NCI-H2081 treated with DMSO at 0.1 percent for 48 hours (cell line): ENCODE data around the gene VENTX.
"Not testable (repeated sequence)": the region's sequence is repeated elsewhere in the genome, so short reads cannot be mapped to it uniquely, and the experiment has no call there.

Experiments
- DNase-seq: peaks from one replicate; lab custom pipeline; 2025; lab: John Stamatoyannopoulos, UW

VENTX gene

DNA sequence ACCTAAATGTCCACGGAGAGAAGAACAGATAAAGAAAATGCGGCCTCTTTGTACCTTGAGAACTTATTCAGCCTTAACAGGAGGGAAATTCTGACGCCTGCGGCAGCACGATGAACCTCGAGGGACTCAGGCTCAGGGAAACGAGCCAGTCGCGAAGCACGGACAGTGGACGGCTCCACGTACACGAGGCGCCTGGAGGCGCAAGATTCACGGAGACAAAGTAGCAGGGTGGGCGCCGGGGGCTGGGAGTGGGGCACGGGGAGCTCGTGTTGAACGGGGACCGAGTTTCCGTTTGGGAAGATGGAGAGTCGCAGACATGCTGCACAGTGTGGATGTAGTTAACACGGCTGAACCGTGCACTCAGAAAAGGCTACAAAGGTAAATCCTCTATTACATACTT is 20.9 kb upstream of the VENTX start:
- no peak for DNase-seq

GRCh38 chr10:133217800-133218589 is 19.7 kb upstream of the VENTX start:
- DNase-seq, result no peak

DNA sequence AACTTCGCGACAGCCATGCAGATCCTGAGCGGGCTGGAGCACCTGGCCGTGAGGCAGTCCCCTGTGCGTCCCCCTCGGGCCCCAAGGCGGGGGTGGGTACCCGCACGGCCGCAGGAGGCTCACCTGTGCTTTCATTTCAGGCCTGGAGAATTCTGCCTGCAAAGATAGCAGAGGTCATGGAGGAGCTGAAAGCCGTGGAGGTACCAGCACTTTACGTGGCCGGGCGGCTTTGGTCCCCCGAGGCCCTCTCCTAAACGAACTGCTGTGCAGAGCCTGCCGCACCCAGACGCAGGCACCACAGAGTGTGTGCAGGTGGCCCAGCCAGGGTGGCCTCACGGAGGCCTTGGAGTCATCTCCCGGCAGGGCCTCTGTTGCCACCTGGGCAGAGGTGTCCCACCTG is 18.8 kb upstream of the VENTX start:
- no peak for DNase-seq

DNA sequence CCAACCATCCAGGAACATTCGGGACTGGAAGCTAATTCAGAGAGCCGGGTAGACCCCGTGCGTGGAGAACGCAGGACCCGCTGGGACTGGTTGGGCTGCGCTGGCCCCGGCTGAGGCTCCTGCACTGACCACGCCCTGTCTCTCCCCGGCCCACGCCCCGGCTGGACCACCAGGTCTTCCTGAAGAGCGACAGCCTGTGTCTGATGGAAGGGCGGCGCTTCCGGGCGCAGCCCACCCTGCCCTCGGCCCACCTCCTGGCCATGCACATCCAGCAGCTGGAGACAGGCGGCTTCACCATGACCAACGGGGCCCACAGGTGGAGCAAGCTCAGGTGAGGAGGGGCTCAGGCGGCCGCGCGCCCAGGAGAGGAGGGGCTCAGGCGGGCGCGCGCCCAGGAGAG is 17.9 kb upstream of the VENTX start:
- no peak for DNase-seq

DNA sequence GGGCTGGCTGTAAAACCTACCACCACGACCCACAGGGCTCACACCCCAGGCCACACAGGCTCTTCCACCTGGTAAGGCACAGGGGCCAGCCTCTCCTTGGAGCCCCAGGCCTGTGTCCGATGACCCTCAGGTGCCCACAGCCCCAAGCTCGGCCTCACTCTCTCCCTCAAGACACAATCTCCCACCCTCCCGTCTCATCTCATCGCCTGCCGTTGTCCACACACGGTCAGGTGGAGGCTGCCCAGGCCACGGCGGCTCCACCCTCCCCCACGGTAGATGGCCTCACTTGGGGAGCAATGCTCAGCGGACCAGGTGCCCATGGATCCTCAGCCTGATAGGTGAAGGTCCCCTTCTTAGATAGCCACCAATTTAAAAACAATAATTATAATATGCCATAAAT is 16.3 kb upstream of the VENTX start:
- no peak for DNase-seq

DNA sequence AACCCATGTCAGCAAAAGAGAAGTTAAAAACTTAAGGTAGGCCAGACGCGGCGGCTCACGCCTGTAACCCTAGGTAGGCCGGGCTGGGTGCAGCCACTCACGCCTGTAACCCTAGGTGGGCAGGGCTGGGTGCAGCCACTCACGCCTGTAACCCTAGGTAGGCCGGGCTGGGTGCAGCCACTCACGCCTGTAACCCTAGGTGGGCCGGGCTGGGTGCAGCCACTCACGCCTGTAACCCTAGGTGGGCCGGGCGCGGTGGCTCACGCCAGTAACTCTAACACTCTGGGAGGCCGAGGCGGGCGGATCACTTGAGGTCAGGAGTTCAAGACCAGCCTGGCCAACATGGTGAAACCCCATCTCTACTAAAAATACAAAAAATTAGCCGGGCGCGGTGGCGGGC is 15.9 kb upstream of the VENTX start:
- not testable (repeated sequence) for DNase-seq

DNA sequence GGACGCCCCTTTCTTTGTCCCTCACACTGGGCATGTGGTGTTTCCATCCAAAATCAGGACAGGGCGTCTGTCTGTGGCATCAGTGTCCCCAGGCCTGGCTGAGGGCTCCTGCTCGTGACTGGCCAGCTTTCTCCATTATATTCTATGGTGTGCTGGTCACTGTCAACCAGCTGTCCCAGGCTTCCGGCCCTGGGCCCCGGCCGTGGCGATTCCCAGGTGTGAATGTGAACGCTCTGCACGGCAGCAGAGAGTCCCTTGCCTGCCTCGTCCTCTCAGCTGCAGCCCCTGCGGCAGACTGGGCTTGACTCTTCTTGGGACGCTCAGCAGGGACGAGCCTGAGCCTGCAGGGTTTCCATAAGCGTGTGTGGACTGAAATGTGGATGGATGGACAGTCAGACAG is 13.6 kb upstream of the VENTX start:
- no peak for DNase-seq

- no peak for DNase-seq
These were observed 12.8 kb upstream of the VENTX start for GRCh38 chr10:133224756-133225372.

- DNase-seq, result no peak
These were observed 11.9 kb upstream of the VENTX start for GRCh38 chr10:133225707-133226191.

GRCh38 chr10:133226251-133226808 is 11.3 kb upstream of the VENTX start:
- DNase-seq, result no peak

- DNase-seq, result no peak
These were observed 10.4 kb upstream of the VENTX start for GRCh38 chr10:133227256-133227655.

- DNase-seq, result no peak
These were observed 8.2 kb upstream of the VENTX start for GRCh38 chr10:133229265-133230043.

DNA sequence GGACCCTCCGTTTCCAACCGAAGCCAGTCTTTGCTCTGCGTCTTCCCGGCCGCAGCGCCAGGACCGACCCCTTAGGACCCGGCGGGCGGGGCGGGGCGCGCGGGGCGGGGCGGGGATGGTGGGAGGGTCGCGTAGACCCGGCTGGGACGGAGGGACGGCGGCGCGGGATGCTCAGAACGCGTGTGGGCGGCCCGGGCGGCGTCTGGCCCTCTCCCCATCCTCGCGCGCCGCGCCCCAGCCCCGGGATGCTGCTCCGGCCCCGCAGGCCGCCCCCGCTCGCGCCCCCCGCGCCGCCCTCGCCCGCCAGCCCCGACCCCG is 7.7 kb upstream of the VENTX start, which contains the start of gene UTF1:
Gene UTF1 (plus strand): TSS at position 174 of the 318 bp plus-strand sequence. CDS start 72 bp downstream, at position 246.
- DNase-seq, result no peak

- no peak for DNase-seq
These were observed 7.1 kb upstream of the VENTX start for GRCh38 chr10:133230387-133231195.

- no peak for DNase-seq
These were observed 6.3 kb upstream of the VENTX start for GRCh38 chr10:133231244-133231945.

GRCh38 chr10:133231946-133232574 is 5.6 kb upstream of the VENTX start:
- no peak for DNase-seq

DNA sequence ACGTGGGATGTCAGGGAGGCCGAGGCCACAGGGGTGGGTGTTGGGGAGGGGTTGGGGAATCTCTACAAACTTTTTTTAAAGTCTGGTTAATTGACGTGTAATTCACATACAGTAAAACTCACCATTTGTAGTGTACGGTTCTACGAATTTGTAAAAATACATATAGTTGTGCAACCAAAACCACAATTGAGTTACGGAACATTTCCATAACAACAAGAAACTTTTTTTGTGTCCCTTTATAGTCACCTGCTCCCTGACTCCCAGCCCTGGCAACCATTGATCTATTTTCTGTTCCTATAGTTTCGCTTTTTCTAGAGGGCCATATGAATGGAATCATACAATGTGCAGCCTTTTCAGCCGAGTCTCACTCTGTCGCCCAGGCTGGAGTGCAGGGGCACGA is 2.9 kb upstream of the VENTX start:
- not testable (repeated sequence) for DNase-seq

DNA sequence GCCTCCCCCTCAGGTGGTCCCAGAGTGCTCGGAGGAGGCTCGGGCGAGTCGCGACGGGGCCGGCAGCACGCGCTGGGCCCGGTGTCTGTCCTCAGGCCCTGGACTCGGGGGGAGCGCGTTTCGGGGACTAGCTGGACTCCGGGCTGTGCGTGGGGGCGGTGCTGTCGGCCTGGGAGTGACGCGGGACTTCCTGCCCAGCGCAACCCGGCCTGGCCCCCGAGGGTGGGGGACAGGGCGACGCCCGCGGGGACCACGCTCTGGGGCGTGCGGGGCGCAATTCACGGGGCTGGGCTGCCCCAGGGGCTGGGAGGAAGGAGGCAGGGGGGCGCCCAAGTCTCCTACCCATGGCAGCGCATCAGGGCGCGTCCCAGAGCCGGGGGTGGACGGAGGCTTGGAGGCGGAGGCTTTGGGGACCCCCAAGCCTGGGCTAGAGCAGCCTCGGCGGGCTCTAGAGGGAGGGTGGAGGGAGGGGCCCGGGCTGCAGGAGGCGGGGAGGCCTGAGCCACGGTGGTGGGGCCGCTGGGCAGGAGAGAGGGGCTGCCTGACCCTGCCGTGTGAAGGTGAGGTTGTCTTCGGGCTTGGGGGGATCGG is 2.3 kb upstream of the VENTX start:
- DNase-seq, result no peak

DNA sequence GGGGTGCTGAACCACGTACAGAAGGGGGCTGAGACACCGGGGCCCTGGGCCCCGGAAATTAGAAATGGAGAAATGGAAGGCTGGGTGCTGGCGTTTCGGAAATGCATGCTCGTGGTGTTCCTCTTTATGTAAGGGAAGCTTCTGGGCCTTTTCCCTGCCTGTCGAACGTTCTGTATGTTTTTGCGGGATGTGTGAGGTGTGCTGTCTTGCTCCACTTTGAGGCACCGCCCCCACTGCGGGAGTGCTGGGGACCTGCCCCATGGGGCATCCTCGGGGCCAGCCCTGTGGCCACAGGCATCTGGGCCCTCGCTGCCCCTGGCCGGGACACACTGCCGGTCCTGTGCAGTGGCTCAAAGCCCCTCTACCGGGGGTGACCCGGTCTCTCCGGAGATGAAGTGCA is 1.7 kb upstream of the VENTX start:
- DNase-seq, result no peak
